Neural cell (in vitro differentiated cells): ENCODE data around the gene AFG3L2. TPM values are rescaled to one million over a fixed set of nuclear protein-coding genes. Genes with fewer than 3 reads are reported as not detected.

Experiments
- H2AFZ ChIP-seq: fragments of 200-600, 300-800 bp; sonication (generic), shearing (Covaris generic); 2 replicates; pipeline ENCODE4 v1.6.0; 2014; ENCODE audit warnings: low read depth, mild to moderate bottlenecking, antibody characterized with exemption, low read length, moderate library complexity
- H3F3A ChIP-seq: fragments of 200-600 bp; shearing (Covaris generic); 2 replicates; pipeline ENCODE4 v1.6.1; 2016; ENCODE audit warnings: mild to moderate bottlenecking, moderate library complexity, mixed read lengths, antibody characterized with exemption, low read length; ENCODE audit not compliant: insufficient read depth, poor library complexity, severe bottlenecking
- H3K27ac ChIP-seq: fragments of 200-600, 300-800 bp; sonication (generic), shearing (Covaris generic); 2 replicates; pipeline ENCODE4 v1.5.1; 2014; ENCODE audit warnings: mild to moderate bottlenecking, low read length, moderate library complexity
- H3K27me3 ChIP-seq: fragments of 300-800, 200-600 bp; sonication (generic), shearing (Covaris generic); 2 replicates; pipeline ENCODE4 v1.6.0; 2014; ENCODE audit warnings: mild to moderate bottlenecking, low read depth, low read length, moderate library complexity; ENCODE audit not compliant: insufficient read depth
- H3K36me3 ChIP-seq: fragments of 300-800, 200-600 bp; sonication (generic), shearing (Covaris generic); 2 replicates; pipeline ENCODE4 v1.5.1; 2014; ENCODE audit warnings: mild to moderate bottlenecking, antibody characterized with exemption, low read length, moderate library complexity; ENCODE audit not compliant: insufficient read depth
- H3K4me2 ChIP-seq: fragments of 300-800, 200-600 bp; sonication (generic), shearing (Covaris generic); 2 replicates; pipeline ENCODE4 v1.6.0; 2014; ENCODE audit warnings: mild to moderate bottlenecking, low read length
- H3K4me3 ChIP-seq: fragments of 300-800, 200-600 bp; sonication (generic), shearing (Covaris generic); 2 replicates; pipeline ENCODE4 v1.5.1; 2014; ENCODE audit warnings: mild to moderate bottlenecking, low read length, moderate library complexity
- H3K79me2 ChIP-seq: fragments of 200-600 bp; shearing (Covaris generic); replicated peaks from 2 replicates; pipeline ENCODE4 v1.6.0; 2014; ENCODE audit warnings: mild to moderate bottlenecking, low read length, moderate library complexity; ENCODE audit not compliant: insufficient read depth
- H3K9ac ChIP-seq: fragments of 300-800, 200-600 bp; sonication (generic), shearing (Covaris generic); 2 replicates; pipeline ENCODE4 v1.6.1; 2016; ENCODE audit warnings: mild to moderate bottlenecking, low read length, mixed read lengths
- H3K9me2 ChIP-seq: fragments of 200-600 bp; shearing (Covaris generic); 2 replicates; pipeline ENCODE4 v1.6.1; 2016; ENCODE audit warnings: mild to moderate bottlenecking, low read length, mixed read lengths; ENCODE audit not compliant: insufficient read depth
- H3K9me3 ChIP-seq: fragments of 200-600, 300-800 bp; sonication (generic), shearing (Covaris generic); 2 replicates; pipeline ENCODE4 v1.6.1; 2016; ENCODE audit warnings: mild to moderate bottlenecking, mixed run types, low read length, moderate library complexity, mixed read lengths
- H4K20me1 ChIP-seq: fragments of 200-600 bp; shearing (Covaris generic); 2 replicates; pipeline ENCODE4 v1.6.1; 2016; ENCODE audit warnings: mild to moderate bottlenecking, mixed run types; ENCODE audit not compliant: insufficient read depth
- CTCF ChIP-seq: fragments of 450-650 bp; IDR thresholded peaks from 2 replicates; pipeline ENCODE4 v1.5.1; 2014; ENCODE audit warnings: antibody characterized with exemption, mild to moderate bottlenecking, moderate library complexity; ENCODE audit not compliant: poor library complexity, severe bottlenecking
- EP300 ChIP-seq: fragments of 450-650 bp; conservative IDR thresholded peaks from 2 replicates; pipeline ENCODE4 v1.6.1; 2014; ENCODE audit warnings: antibody characterized with exemption, mild to moderate bottlenecking, moderate library complexity; ENCODE audit not compliant: poor library complexity, severe bottlenecking
- EZH2 ChIP-seq: fragments of 200-600, 300-800 bp; shearing (Covaris generic), sonication (generic); IDR thresholded peaks from 2 replicates; pipeline ENCODE4 v1.6.1; 2014; ENCODE audit warnings: antibody characterized with exemption, low read length, borderline replicate concordance, mild to moderate bottlenecking; ENCODE audit not compliant: insufficient read depth, poor library complexity, severe bottlenecking
- MXI1 ChIP-seq: fragments of 450-650 bp; conservative IDR thresholded peaks from 2 replicates; pipeline ENCODE4 v1.6.1; 2014; ENCODE audit warnings: antibody characterized with exemption, mild to moderate bottlenecking; ENCODE audit not compliant: poor library complexity, severe bottlenecking
- POLR2AphosphoS5 ChIP-seq: IDR thresholded peaks from 2 replicates; pipeline ENCODE4 v1.6.1; 2012
- RAD21 ChIP-seq: fragments of 450-650 bp; conservative IDR thresholded peaks from 2 replicates; pipeline ENCODE4 v1.6.1; 2014; ENCODE audit warnings: antibody characterized with exemption, mild to moderate bottlenecking, moderate library complexity
- REST ChIP-seq: IDR thresholded peaks from 2 replicates; pipeline ENCODE4 v1.6.1; 2012; ENCODE audit warnings: borderline replicate concordance
- SMC3 ChIP-seq: fragments of 450-650 bp; conservative IDR thresholded peaks from 2 replicates; pipeline ENCODE4 v1.6.1; 2014; ENCODE audit warnings: antibody characterized with exemption, mild to moderate bottlenecking, moderate library complexity; ENCODE audit not compliant: poor library complexity
- TAF1 ChIP-seq: IDR thresholded peaks from 2 replicates; pipeline ENCODE4 v1.6.1; 2012; ENCODE audit warnings: low read depth
- polyA plus RNA-seq: library from polyadenylated mRNA; depleted of rRNA; stranded (reverse); fragments of >200 nt; gene quantifications from 2 replicates; pipeline ENCODE4 v1.2.3, GENCODE V29; 2014

AFG3L2 gene
- polyA plus RNA-seq, 1 donor from 2014 or later = 49.4 TPM

- no peak overlapping the region for H3K27ac ChIP-seq
- H3K4me3 ChIP-seq = no peak overlapping the region
- H3K79me2 ChIP-seq = no peaks in the 10 kb centered on the region
- no peak overlapping the region for H3K4me2 ChIP-seq
- H3K36me3 ChIP-seq = no peaks in the 10 kb centered on the region
- H3K9me2 ChIP-seq = no peaks in the 10 kb centered on the region
- H3K27me3 ChIP-seq = no peaks in the 10 kb centered on the region
- H3K9ac ChIP-seq = no peak overlapping the region
- TF ChIP-seq SMC3 (no peak), MXI1 (no peak), REST (no peak), POLR2AphosphoS5 (no peak), EP300 (no peak), EZH2 (no peak)
- no peak overlapping the region for H2AFZ ChIP-seq
- no peaks in the 10 kb centered on the region for H3F3A ChIP-seq
- H3K9me3 ChIP-seq = no peaks in the 10 kb centered on the region
- H4K20me1 ChIP-seq = no peaks in the 10 kb centered on the region
Observed at GRCh38 chr18:12325726-12326245, 51.2 kb downstream of the AFG3L2 start.

GRCh38 chr18:12324991-12325725, 51.9 kb downstream of the AFG3L2 start:
- Histone ChIP-seq H3K36me3 (no peaks in the 10 kb centered on the region), H3K27ac (no peak overlapping the region), H3F3A (no peaks in the 10 kb centered on the region), H3K27me3 (no peaks in the 10 kb centered on the region), H3K9me2 (no peaks in the 10 kb centered on the region), H3K9me3 (no peaks in the 10 kb centered on the region), H3K4me2 (no peak overlapping the region), H2AFZ (no peak overlapping the region), H3K9ac (no peak overlapping the region), H3K4me3 (no peak overlapping the region), H3K79me2 (no peaks in the 10 kb centered on the region), H4K20me1 (no peaks in the 10 kb centered on the region)
- TF ChIP-seq EZH2 (no peak), RAD21 (no peak), POLR2AphosphoS5 (no peak), MXI1 (no peak), SMC3 (no peak), EP300 (no peak), CTCF (no peak), TAF1 (no peak), REST (no peak)
